Measurements from ENCODE around the gene BBS4.

- TF ChIP-seq ZNF354C (tag by site-specific recombination; IDR thresholded peaks at IDR 0.05; ENCODE audit: borderline replicate concordance, low read depth) (no peak), CTCF (tag by site-specific recombination; IDR thresholded peaks at IDR 0.05) (no peak), ZNF221 (tag by site-specific recombination; IDR thresholded peaks at IDR 0.05; ENCODE audit: borderline replicate concordance) (no peak), TRIM28 (IDR thresholded peaks at IDR 0.05; ENCODE audit: borderline replicate concordance, low read length) (no peak)
- TF ChIP-seq, protein P1, sequence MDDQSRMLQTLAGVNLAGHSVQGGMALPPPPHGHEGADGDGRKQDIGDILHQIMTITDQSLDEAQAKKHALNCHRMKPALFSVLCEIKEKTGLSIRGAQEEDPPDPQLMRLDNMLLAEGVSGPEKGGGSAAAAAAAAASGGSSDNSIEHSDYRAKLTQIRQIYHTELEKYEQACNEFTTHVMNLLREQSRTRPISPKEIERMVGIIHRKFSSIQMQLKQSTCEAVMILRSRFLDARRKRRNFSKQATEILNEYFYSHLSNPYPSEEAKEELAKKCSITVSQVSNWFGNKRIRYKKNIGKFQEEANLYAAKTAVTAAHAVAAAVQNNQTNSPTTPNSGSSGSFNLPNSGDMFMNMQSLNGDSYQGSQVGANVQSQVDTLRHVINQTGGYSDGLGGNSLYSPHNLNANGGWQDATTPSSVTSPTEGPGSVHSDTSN (CRISPR knock-in tag; IDR thresholded peaks at IDR 0.05), result no peak
- TF ChIP-seq, protein P2, sequence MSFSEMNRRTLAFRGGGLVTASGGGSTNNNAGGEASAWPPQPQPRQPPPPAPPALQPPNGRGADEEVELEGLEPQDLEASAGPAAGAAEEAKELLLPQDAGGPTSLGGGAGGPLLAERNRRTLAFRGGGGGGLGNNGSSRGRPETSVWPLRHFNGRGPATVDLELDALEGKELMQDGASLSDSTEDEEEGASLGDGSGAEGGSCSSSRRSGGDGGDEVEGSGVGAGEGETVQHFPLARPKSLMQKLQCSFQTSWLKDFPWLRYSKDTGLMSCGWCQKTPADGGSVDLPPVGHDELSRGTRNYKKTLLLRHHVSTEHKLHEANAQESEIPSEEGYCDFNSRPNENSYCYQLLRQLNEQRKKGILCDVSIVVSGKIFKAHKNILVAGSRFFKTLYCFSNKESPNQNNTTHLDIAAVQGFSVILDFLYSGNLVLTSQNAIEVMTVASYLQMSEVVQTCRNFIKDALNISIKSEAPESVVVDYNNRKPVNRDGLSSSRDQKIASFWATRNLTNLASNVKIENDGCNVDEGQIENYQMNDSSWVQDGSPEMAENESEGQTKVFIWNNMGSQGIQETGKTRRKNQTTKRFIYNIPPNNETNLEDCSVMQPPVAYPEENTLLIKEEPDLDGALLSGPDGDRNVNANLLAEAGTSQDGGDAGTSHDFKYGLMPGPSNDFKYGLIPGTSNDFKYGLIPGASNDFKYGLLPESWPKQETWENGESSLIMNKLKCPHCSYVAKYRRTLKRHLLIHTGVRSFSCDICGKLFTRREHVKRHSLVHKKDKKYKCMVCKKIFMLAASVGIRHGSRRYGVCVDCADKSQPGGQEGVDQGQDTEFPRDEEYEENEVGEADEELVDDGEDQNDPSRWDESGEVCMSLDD (tag by site-specific recombination; IDR thresholded peaks at IDR 0.05), result no peak
- TF ChIP-seq, protein P3, sequence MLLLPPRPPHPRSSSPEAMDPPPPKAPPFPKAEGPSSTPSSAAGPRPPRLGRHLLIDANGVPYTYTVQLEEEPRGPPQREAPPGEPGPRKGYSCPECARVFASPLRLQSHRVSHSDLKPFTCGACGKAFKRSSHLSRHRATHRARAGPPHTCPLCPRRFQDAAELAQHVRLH (tag by site-specific recombination; IDR thresholded peaks at IDR 0.05), result no peak
Observed at GRCh38 chr15:72725446-72725845, 39.4 kb downstream of the BBS4 start.
